ENCODE measurements around the gene OR10P1. TPM values are rescaled to one million over a fixed set of nuclear protein-coding genes. Genes with fewer than 3 reads are reported as not detected.

OR10P1 gene
- total RNA-seq, 2 experiments from 2014 or later: not detected

DNA sequence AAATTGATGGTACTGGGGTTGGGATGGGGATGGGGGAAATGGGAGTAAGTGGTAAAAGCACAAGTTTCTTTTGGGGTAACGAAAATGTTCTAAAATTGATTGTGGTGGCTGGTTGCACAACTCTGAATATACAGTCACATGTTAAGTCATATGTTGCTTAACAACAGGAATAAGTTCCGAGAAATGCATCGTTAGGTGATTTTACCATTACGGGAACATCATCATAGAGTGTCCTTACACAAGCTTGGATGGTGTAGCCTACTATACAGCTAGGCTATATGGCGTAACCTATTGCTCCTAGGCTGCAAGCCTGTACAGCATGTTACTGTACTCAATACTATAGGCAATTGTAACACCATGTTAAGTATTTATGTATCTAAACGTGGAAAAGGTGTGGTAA is 40.0 kb downstream of the OR10P1 start:
- CTCF ChIA-PET (ENCODE audit: unreplicated experiment): no interaction called here
- no peaks in the 10 kb centered on the region for H3K9me2 ChIP-seq (ENCODE audit: insufficient read depth, low read length)
- H4K20me1 ChIP-seq (ENCODE audit: insufficient read depth, low read length): no peaks in the 10 kb centered on the region
- BruUV-seq (replicated peaks): no TSS peak
- no peak overlapping the region for H3K4me2 ChIP-seq (ENCODE audit: low read length)
- H3K79me2 ChIP-seq (ENCODE audit: insufficient read depth, low read depth, low read length): no peaks in the 10 kb centered on the region
- no peaks in the 10 kb centered on the region for H3K36me3 ChIP-seq (ENCODE audit: insufficient read depth, low read length)
- POLR2A ChIA-PET: interaction anchor here (1.1 kb wide), 1 partner anchor 39 kb away, joined by 6 read pairs; the partner anchor contains the start of gene BLOC1S1
- H3K4me3 ChIP-seq (ENCODE audit: low read depth, low read length, poor library complexity, severe bottlenecking): no peak overlapping the region
- no peak for TF ChIP-seq EZH2phosphoT487 (IDR thresholded peaks at IDR 0.05; ENCODE audit: borderline replicate concordance, low read depth, low read length)
- no peak for TF ChIP-seq CTCF (conservative IDR thresholded peaks at IDR 0.05; ENCODE audit: low read length)
- no peak overlapping the region for H2AFZ ChIP-seq (ENCODE audit: low read length)
- H3K4me1 ChIP-seq (ENCODE audit: insufficient read depth, low read length, poor library complexity, severe bottlenecking): peaks cover 28% of the 10 kb centered on the region
- no peak overlapping the region for H3K27ac ChIP-seq (ENCODE audit: low read depth, low read length, poor library complexity, severe bottlenecking)
- no peak for DNase-seq (ENCODE audit: low spot score)
- H3K9me3 ChIP-seq (ENCODE audit: low read length): peaks cover 4% of the 10 kb centered on the region; the same call in 1 of the 2 replicates
- intact Hi-C loops (cut with micrococcal nuclease; ENCODE audit: unreplicated experiment): no loop called here

- H3K27ac ChIP-seq (ENCODE audit: low read depth, low read length, poor library complexity, severe bottlenecking): no peak overlapping the region
- H4K20me1 ChIP-seq (ENCODE audit: insufficient read depth, low read length): no peaks in the 10 kb centered on the region
- no peak overlapping the region for H3K4me3 ChIP-seq (ENCODE audit: low read depth, low read length, poor library complexity, severe bottlenecking)
- BruUV-seq (replicated peaks): no TSS peak
- no peak for TF ChIP-seq EZH2phosphoT487 (IDR thresholded peaks at IDR 0.05; ENCODE audit: borderline replicate concordance, low read depth, low read length)
- TF ChIP-seq CTCF (conservative IDR thresholded peaks at IDR 0.05; ENCODE audit: low read length): no peak
- peaks cover 12% of the 10 kb centered on the region for H3K4me1 ChIP-seq (ENCODE audit: insufficient read depth, low read length, poor library complexity, severe bottlenecking)
- DNase-seq (ENCODE audit: low spot score): no peak
- POLR2A ChIA-PET: no interaction called here
- no peak overlapping the region for H3K4me2 ChIP-seq (ENCODE audit: low read length)
- CTCF ChIA-PET (ENCODE audit: unreplicated experiment): no interaction called here
- H3K9me2 ChIP-seq (ENCODE audit: insufficient read depth, low read length): no peaks in the 10 kb centered on the region
- H3K79me2 ChIP-seq (ENCODE audit: insufficient read depth, low read depth, low read length): no peaks in the 10 kb centered on the region
- H3K9me3 ChIP-seq (ENCODE audit: low read length): no peaks in the 10 kb centered on the region
- H2AFZ ChIP-seq (ENCODE audit: low read length): no peak overlapping the region
- no peaks in the 10 kb centered on the region for H3K36me3 ChIP-seq (ENCODE audit: insufficient read depth, low read length)
- intact Hi-C loops (cut with micrococcal nuclease; ENCODE audit: unreplicated experiment): no loop called here
Measured at GRCh38 chr12:55679691-55680090, 43.0 kb downstream of the OR10P1 start.

GRCh38 chr12:55681142-55682077 is 44.7 kb downstream of the OR10P1 start:
- Histone ChIP-seq H3K4me1 (ENCODE audit: insufficient read depth, low read length, poor library complexity, severe bottlenecking) (peaks cover 7% of the 10 kb centered on the region), H2AFZ (ENCODE audit: low read length) (no peak overlapping the region), H3K9me3 (ENCODE audit: low read length) (no peaks in the 10 kb centered on the region), H3K27ac (ENCODE audit: low read depth, low read length, poor library complexity, severe bottlenecking) (no peak overlapping the region), H3K36me3 (ENCODE audit: insufficient read depth, low read length) (no peaks in the 10 kb centered on the region), H3K9me2 (ENCODE audit: insufficient read depth, low read length) (no peaks in the 10 kb centered on the region), H3K79me2 (ENCODE audit: insufficient read depth, low read depth, low read length) (no peaks in the 10 kb centered on the region), H3K4me3 (ENCODE audit: low read depth, low read length, poor library complexity, severe bottlenecking) (no peak overlapping the region), H3K4me2 (ENCODE audit: low read length) (no peak overlapping the region), H4K20me1 (ENCODE audit: insufficient read depth, low read length) (no peaks in the 10 kb centered on the region)
- ChIA-PET POLR2A (interaction anchor here (0.6 to 2.6 kb wide), 2 partner anchors 8 to 1107 kb away, joined by 3 to 17 read pairs; no protein-coding TSS in a partner anchor), CTCF (ENCODE audit: unreplicated experiment) (interaction anchor here (0.9 kb wide), 1 partner anchor 10 kb away, joined by 3 read pairs; no protein-coding TSS in a partner anchor)
- BruUV-seq (replicated peaks): no TSS peak
- TF ChIP-seq CTCF (conservative IDR thresholded peaks at IDR 0.05; ENCODE audit: low read length): peak; percentile 66
- TF ChIP-seq EZH2phosphoT487 (IDR thresholded peaks at IDR 0.05; ENCODE audit: borderline replicate concordance, low read depth, low read length): no peak
- intact Hi-C loops (cut with micrococcal nuclease; ENCODE audit: unreplicated experiment): loop anchor here (1.0 kb wide), 1 partner anchor 21 kb away; no protein-coding TSS in a partner anchor
- no peak for DNase-seq (ENCODE audit: low spot score)

All from OCI-LY7 (cell line).